Endothelial cell of umbilical vein (primary cell): Measurements from ENCODE around the gene CARMIL1. TPM values are rescaled to one million over a fixed set of nuclear protein-coding genes. Genes with fewer than 3 reads are reported as not detected.

Experiments used
- BruUV-seq: library from RNA; stranded (reverse); fragments of 400-500 nt; replicated peaks from 2 replicates; lab custom pipeline; 2021; lab: Mats Ljungman, UMichigan
- CTCF ChIA-PET: fragments of 300-600, 350-600 bp; sonication (Branson Sonifier 250); formaldehyde crosslinking; loops from one replicate; lab custom pipeline; 2021; ENCODE audit warnings: antibody characterized with exemption, inconsistent platforms; lab: Charles Lee
- POLR2A ChIA-PET: fragments of 300-600, 350-600 bp; sonication (Branson Sonifier 250); formaldehyde crosslinking; loops from one replicate; lab custom pipeline; 2021; ENCODE audit warnings: antibody characterized with exemption, inconsistent platforms; lab: Charles Lee
- DNase-seq: peaks from one replicate; pipeline ENCODE4 v3.0.0-alpha.2; 2011; ENCODE audit warnings: low read depth, low spot score
- FAIRE-seq: peaks from 2 replicates; lab custom pipeline; 2011; peaks lifted over from hg19 to GRCh38; lab: Jason Lieb, UNC
- H2AFZ ChIP-seq: 2 replicates; pipeline ENCODE4 v1.6.0; 2012; ENCODE audit warnings: low read depth, low read length, control low read depth, inconsistent platforms
- H3K27ac ChIP-seq: 2 replicates; pipeline ENCODE4 v1.5.1; 2011; ENCODE audit warnings: low read depth, mild to moderate bottlenecking, control low read depth, low read length, moderate library complexity; ENCODE audit not compliant: insufficient read depth
- H3K27me3 ChIP-seq, 2 experiments: 2 replicates each; pipeline versions ENCODE4 v1.6.0 to v1.6.1; 2011; ENCODE audit warnings: low read length in 2 of 2, mixed read lengths in 1 of 2; ENCODE audit not compliant: control insufficient read depth in 2 of 2, insufficient read depth in 2 of 2
- H3K36me3 ChIP-seq, 2 experiments: 2 replicates in 1 of 2; 3 replicates in 1 of 2; pipeline ENCODE4 v1.5.1; 2011; ENCODE audit warnings: low read length in 2 of 2, mild to moderate bottlenecking in 1 of 2, moderate library complexity in 1 of 2; ENCODE audit not compliant: control insufficient read depth in 2 of 2, insufficient read depth in 2 of 2; ENCODE audit errors: extremely low read depth in 1 of 2
- H3K4me1 ChIP-seq: 3 replicates; pipeline ENCODE4 v1.5.1; 2011; ENCODE audit warnings: mild to moderate bottlenecking, low read length; ENCODE audit not compliant: control insufficient read depth, insufficient read depth; ENCODE audit errors: extremely low read depth
- H3K4me2 ChIP-seq: 2 replicates; pipeline ENCODE4 v1.6.1; 2011; ENCODE audit warnings: low read length, control low read depth, mixed read lengths; ENCODE audit not compliant: insufficient read depth
- H3K4me3 ChIP-seq, 3 experiments: fragments of 200-600 bp in 1 of 3; sonication (generic), shearing (Covaris generic) in 1 of 3; replicated peaks in 1 of 3; 2 replicates each; pipeline ENCODE4 v1.5.1; 2011 to 2016; ENCODE audit warnings: control low read depth in 3 of 3, low read length in 3 of 3, mild to moderate bottlenecking in 2 of 3, inconsistent platforms in 1 of 3, low read depth in 1 of 3, moderate library complexity in 1 of 3; ENCODE audit not compliant: insufficient read depth in 1 of 3
- H3K79me2 ChIP-seq: 2 replicates; pipeline ENCODE4 v1.6.0; 2012; ENCODE audit warnings: low read length, inconsistent platforms; ENCODE audit not compliant: control insufficient read depth, insufficient read depth
- H3K9ac ChIP-seq: replicated peaks from 2 replicates; pipeline ENCODE3; 2011; ENCODE audit warnings: low read length, control low read depth; ENCODE audit not compliant: insufficient read depth; ENCODE audit errors: extremely low read depth
- H3K9me1 ChIP-seq: replicated peaks from 3 replicates; pipeline ENCODE4 v1.6.0; 2011; ENCODE audit warnings: mild to moderate bottlenecking, low read length; ENCODE audit not compliant: control insufficient read depth, insufficient read depth; ENCODE audit errors: extremely low read depth
- H3K9me3 ChIP-seq: replicated peaks from 2 replicates; pipeline ENCODE4 v1.5.1; 2012; ENCODE audit warnings: low read length, inconsistent platforms; ENCODE audit not compliant: control insufficient read depth, insufficient read depth
- H4K20me1 ChIP-seq: replicated peaks from 2 replicates; pipeline ENCODE3; 2011; ENCODE audit warnings: mild to moderate bottlenecking, low read length; ENCODE audit not compliant: control insufficient read depth, insufficient read depth; ENCODE audit errors: extremely low read depth
- EZH2 ChIP-seq: IDR thresholded peaks from 2 replicates; pipeline ENCODE4 v1.6.1; 2012; ENCODE audit warnings: borderline replicate concordance, low read depth, mild to moderate bottlenecking, moderate library complexity, low read length, inconsistent platforms; ENCODE audit not compliant: severe bottlenecking
- FOS ChIP-seq: IDR thresholded peaks from 2 replicates; pipeline ENCODE4 v1.6.1; 2011; ENCODE audit warnings: mild to moderate bottlenecking, low read length, moderate library complexity, borderline replicate concordance; ENCODE audit not compliant: insufficient read depth
- GATA2 ChIP-seq: IDR thresholded peaks from 2 replicates; pipeline ENCODE4 v1.7.0; 2011; ENCODE audit warnings: low read depth, mild to moderate bottlenecking, moderate library complexity, mixed read lengths, low read length; ENCODE audit not compliant: insufficient read length, insufficient read depth
- JUN ChIP-seq: IDR thresholded peaks from 2 replicates; pipeline ENCODE4 v1.6.1; 2011; ENCODE audit warnings: borderline replicate concordance, low read depth; ENCODE audit not compliant: insufficient read length, insufficient read depth
- MYC ChIP-seq: IDR thresholded peaks from one replicate; pipeline ENCODE4 v1.6.1; 2011; ENCODE audit warnings: mild to moderate bottlenecking, low read depth, low read length
- POLR2A ChIP-seq: IDR thresholded peaks from 2 replicates; pipeline ENCODE4 v1.6.1; 2012; ENCODE audit warnings: low read depth, mild to moderate bottlenecking, control low read depth, low read length
- POLR2AphosphoS5 ChIP-seq: IDR thresholded peaks from 2 replicates; pipeline ENCODE4 v1.6.1; 2012; ENCODE audit warnings: low read depth, mild to moderate bottlenecking, control low read depth, low read length, moderate library complexity; ENCODE audit not compliant: insufficient read depth
- dilution Hi-C: fragments of 300-500 bp; cut with MboI; formaldehyde crosslinking; loops from one replicate; pipeline ENCODE4 v1.15.0; 2019; ENCODE audit warnings: low sequenced_read_pairs; ENCODE audit not compliant: extremely low pct_ligation_motif_present
- intact Hi-C: fragments of 100-400 bp; cut with micrococcal nuclease; formaldehyde crosslinking; loops from one replicate; pipeline ENCODE4 v1.10.0; 2022
- polyA plus RNA-seq, 4 experiments: library from polyadenylated mRNA; depleted of rRNA in 3 of 4; stranded (reverse) in 3 of 4; unstranded in 1 of 4; fragments of >200 nt; gene quantifications; 2 replicates each; pipeline versions ENCODE4 v1.2.1 to v1.2.3, GENCODE V29; 2011 to 2012; ENCODE audit warnings: missing spikeins in 1 of 4
- total RNA-seq: library from RNA; stranded (reverse); gene quantifications from 2 replicates; pipeline ENCODE4 v1.2.3, GENCODE V29; 2021
- TF ChIP-seq, protein P1 (sequence below): IDR thresholded peaks from 2 replicates; pipeline ENCODE4 v1.6.1; 2011; ENCODE audit not compliant: insufficient read depth, insufficient read length
- TF ChIP-seq, protein P2 (sequence below), 2 donors: IDR thresholded peaks; 1 replicate in 1 of 2; 2 replicates in 1 of 2; pipeline ENCODE4 v1.5.1; 2011; ENCODE audit warnings: low read length in 2 of 2, mild to moderate bottlenecking in 2 of 2, moderate library complexity in 2 of 2, control low read depth in 1 of 2, inconsistent platforms in 1 of 2, low read depth in 1 of 2; ENCODE audit not compliant: insufficient read depth in 1 of 2; ENCODE audit errors: extremely low read depth in 1 of 2

The CARMIL1 gene
- total and polyA plus RNA-seq, 2 donors (not counting 3 experiments of a cell fraction or from before 2014, with no cell fraction given) = 1.3 to 8.7 TPM

DNA sequence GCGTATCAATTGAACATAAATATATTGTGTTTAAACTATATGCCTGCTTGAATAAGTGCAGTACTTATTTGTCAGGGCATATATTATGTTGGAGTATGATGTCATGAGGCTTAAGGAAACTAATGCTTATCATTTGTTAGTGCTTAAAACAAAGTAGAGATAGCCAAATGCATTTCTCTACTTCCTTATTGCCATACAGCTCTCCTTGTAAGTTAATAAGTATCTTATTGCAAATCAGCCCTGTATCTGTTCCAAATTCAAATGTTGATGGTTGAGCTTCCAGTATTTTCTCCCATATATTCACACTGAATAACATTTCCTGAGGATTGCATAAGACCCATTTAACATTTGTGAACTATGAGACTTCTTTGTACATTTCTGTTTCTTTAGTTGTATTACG lies 57.8 kb downstream of the CARMIL1 start:
- no peaks in the 10 kb centered on the region for H4K20me1 ChIP-seq
- no peaks in the 10 kb centered on the region for H3K9me1 ChIP-seq
- intact Hi-C loops = no loop called here
- CTCF ChIA-PET = interaction anchor here (0.6 kb wide), 1 partner anchor 47 kb away, joined by 3 read pairs; no protein-coding TSS in a partner anchor
- FAIRE-seq (no peak), DNase-seq (no peak)
- H2AFZ ChIP-seq = no peak overlapping the region
- no peaks in the 10 kb centered on the region for H3K36me3 ChIP-seq
- dilution Hi-C loops = no loop called here
- no peak overlapping the region for H3K4me3 ChIP-seq
- no peaks in the 10 kb centered on the region for H3K4me1 ChIP-seq
- H3K4me2 ChIP-seq = no peak overlapping the region
- no peak overlapping the region for H3K27ac ChIP-seq
- no peaks in the 10 kb centered on the region for H3K79me2 ChIP-seq
- H3K27me3 ChIP-seq = no peaks in the 10 kb centered on the region
- no peak overlapping the region for H3K9ac ChIP-seq
- no peaks in the 10 kb centered on the region for H3K9me3 ChIP-seq
- no peak for TF ChIP-seq FOS
- no peak for TF ChIP-seq JUN
- TF ChIP-seq POLR2A = no peak
- POLR2A ChIA-PET = no interaction called here
- BruUV-seq = no TSS peak

DNA sequence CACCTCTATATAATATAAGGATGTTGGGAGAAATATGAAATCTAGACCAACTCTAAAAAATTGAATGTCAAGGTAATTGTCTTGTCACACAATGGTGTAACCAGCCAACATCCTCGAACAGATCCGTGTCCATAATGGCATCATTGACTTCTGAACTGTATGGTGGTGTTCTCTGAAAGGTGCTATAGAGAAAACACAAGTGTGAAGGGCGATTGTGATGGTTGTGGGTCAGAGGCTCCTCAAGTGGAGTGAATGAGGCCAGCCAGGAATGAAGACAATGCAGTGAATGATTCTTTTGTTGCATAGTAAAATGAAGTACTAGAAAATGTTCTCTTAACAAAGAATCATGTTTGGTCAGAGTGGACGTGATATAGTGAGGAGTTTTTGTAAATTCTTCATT lies 58.3 kb downstream of the CARMIL1 start:
- Histone ChIP-seq H3K27ac (no peak overlapping the region), H3K4me1 (no peaks in the 10 kb centered on the region), H3K9ac (no peak overlapping the region), H2AFZ (no peak overlapping the region), H3K27me3 (no peaks in the 10 kb centered on the region), H3K9me1 (no peaks in the 10 kb centered on the region), H3K4me2 (no peak overlapping the region), H3K36me3 (no peaks in the 10 kb centered on the region), H4K20me1 (no peaks in the 10 kb centered on the region), H3K9me3 (no peaks in the 10 kb centered on the region), H3K4me3 (no peak overlapping the region), H3K79me2 (no peaks in the 10 kb centered on the region)
- intact Hi-C loops (no loop called here), dilution Hi-C loops (no loop called here)
- no TSS peak for BruUV-seq
- POLR2A ChIA-PET = no interaction called here
- no peak for DNase-seq
- no peak for FAIRE-seq
- CTCF ChIA-PET = no interaction called here
- TF ChIP-seq POLR2A = no peak
- TF ChIP-seq, protein P1, sequence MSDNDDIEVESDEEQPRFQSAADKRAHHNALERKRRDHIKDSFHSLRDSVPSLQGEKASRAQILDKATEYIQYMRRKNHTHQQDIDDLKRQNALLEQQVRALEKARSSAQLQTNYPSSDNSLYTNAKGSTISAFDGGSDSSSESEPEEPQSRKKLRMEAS = no peak
- TF ChIP-seq MYC = no peak
- no peak for TF ChIP-seq JUN
- no peak for TF ChIP-seq POLR2AphosphoS5
- TF ChIP-seq EZH2 = no peak
- no peak for TF ChIP-seq FOS
- TF ChIP-seq GATA2 = no peak
- TF ChIP-seq, protein P2, sequence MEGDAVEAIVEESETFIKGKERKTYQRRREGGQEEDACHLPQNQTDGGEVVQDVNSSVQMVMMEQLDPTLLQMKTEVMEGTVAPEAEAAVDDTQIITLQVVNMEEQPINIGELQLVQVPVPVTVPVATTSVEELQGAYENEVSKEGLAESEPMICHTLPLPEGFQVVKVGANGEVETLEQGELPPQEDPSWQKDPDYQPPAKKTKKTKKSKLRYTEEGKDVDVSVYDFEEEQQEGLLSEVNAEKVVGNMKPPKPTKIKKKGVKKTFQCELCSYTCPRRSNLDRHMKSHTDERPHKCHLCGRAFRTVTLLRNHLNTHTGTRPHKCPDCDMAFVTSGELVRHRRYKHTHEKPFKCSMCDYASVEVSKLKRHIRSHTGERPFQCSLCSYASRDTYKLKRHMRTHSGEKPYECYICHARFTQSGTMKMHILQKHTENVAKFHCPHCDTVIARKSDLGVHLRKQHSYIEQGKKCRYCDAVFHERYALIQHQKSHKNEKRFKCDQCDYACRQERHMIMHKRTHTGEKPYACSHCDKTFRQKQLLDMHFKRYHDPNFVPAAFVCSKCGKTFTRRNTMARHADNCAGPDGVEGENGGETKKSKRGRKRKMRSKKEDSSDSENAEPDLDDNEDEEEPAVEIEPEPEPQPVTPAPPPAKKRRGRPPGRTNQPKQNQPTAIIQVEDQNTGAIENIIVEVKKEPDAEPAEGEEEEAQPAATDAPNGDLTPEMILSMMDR (IDR thresholded peaks at IDR 0.05; ENCODE audit: extremely low read depth in 1 of 2, insufficient read depth in 1 of 2, low read depth in 1 of 2, low read length in 2 of 2) = no peak
